Osteocyte (in vitro differentiated cells): ENCODE measurements around the gene CABLES2. TPM values are rescaled to one million over a fixed set of nuclear protein-coding genes. Genes with fewer than 3 reads are reported as not detected.

ENCODE experiments used
- DNase-seq: peaks from one replicate; pipeline ENCODE4 v3.0.0; 2021; ENCODE audit warnings: mixed read lengths; ENCODE audit not compliant: unreplicated experiment; ENCODE audit errors: extremely low spot score
- H3K27ac Mint-ChIP-seq: one replicate; pipeline ENCODE4 v1.8.0; 2021; ENCODE audit warnings: mild to moderate bottlenecking, mixed read lengths; ENCODE audit not compliant: unreplicated experiment
- H3K27me3 Mint-ChIP-seq: one replicate; pipeline ENCODE4 v1.8.0; 2021; ENCODE audit warnings: mixed read lengths; ENCODE audit not compliant: unreplicated experiment
- H3K36me3 Mint-ChIP-seq: one replicate; pipeline ENCODE4 v1.8.0; 2021; ENCODE audit warnings: mixed read lengths; ENCODE audit not compliant: unreplicated experiment
- H3K4me1 Mint-ChIP-seq: one replicate; pipeline ENCODE4 v1.8.0; 2021; ENCODE audit warnings: mixed read lengths; ENCODE audit not compliant: unreplicated experiment
- H3K4me3 Mint-ChIP-seq: one replicate; pipeline ENCODE4 v1.8.0; 2021; ENCODE audit warnings: mild to moderate bottlenecking, moderate library complexity, mixed read lengths; ENCODE audit not compliant: unreplicated experiment
- H3K9me3 Mint-ChIP-seq: one replicate; pipeline ENCODE4 v1.8.0; 2021; ENCODE audit warnings: mixed read lengths; ENCODE audit not compliant: unreplicated experiment
- CTCF ChIP-seq: fragments of 200-600 bp; sonication (generic); IDR thresholded peaks from 2 replicates; pipeline ENCODE4 v1.5.0; 2021; ENCODE audit warnings: antibody characterized with exemption, mild to moderate bottlenecking, moderate library complexity
- total RNA-seq: library from RNA; stranded (reverse); gene quantifications from 2 replicates; pipeline ENCODE4 v1.2.1, GENCODE V29; 2021

Gene CABLES2
- total RNA-seq, 1 donor from 2014 or later: 8.8 TPM

GRCh38 chr20:62420846-62421715, 14.0 kb upstream of the CABLES2 start:
- TF ChIP-seq CTCF: no peak
- Mint-ChIP-seq H3K9me3 (no peaks in the 10 kb centered on the region), H3K36me3 (no peaks in the 10 kb centered on the region), H3K4me3 (no peak overlapping the region), H3K27me3 (no peaks in the 10 kb centered on the region), H3K27ac (no peak overlapping the region), H3K4me1 (no peaks in the 10 kb centered on the region)
- no peak for DNase-seq

- no peak overlapping the region for H3K27ac Mint-ChIP-seq
- no peaks in the 10 kb centered on the region for H3K36me3 Mint-ChIP-seq
- H3K9me3 Mint-ChIP-seq: no peaks in the 10 kb centered on the region
- no peak overlapping the region for H3K4me3 Mint-ChIP-seq
- no peaks in the 10 kb centered on the region for H3K4me1 Mint-ChIP-seq
- TF ChIP-seq CTCF: no peak
- no peak for DNase-seq
- no peaks in the 10 kb centered on the region for H3K27me3 Mint-ChIP-seq
These were observed 12.7 kb upstream of the CABLES2 start for GRCh38 chr20:62419759-62420158.

GRCh38 chr20:62418709-62419487, 11.8 kb upstream of the CABLES2 start:
- no peak for TF ChIP-seq CTCF
- DNase-seq: no peak
- H3K27me3 Mint-ChIP-seq: no peaks in the 10 kb centered on the region
- no peak overlapping the region for H3K27ac Mint-ChIP-seq
- no peaks in the 10 kb centered on the region for H3K9me3 Mint-ChIP-seq
- H3K4me3 Mint-ChIP-seq: no peak overlapping the region
- no peaks in the 10 kb centered on the region for H3K36me3 Mint-ChIP-seq
- H3K4me1 Mint-ChIP-seq: no peaks in the 10 kb centered on the region

GRCh38 chr20:62417981-62418708, 11.1 kb upstream of the CABLES2 start:
- no peaks in the 10 kb centered on the region for H3K36me3 Mint-ChIP-seq
- no peak overlapping the region for H3K27ac Mint-ChIP-seq
- no peak for TF ChIP-seq CTCF
- H3K27me3 Mint-ChIP-seq: no peaks in the 10 kb centered on the region
- no peaks in the 10 kb centered on the region for H3K9me3 Mint-ChIP-seq
- H3K4me1 Mint-ChIP-seq: no peaks in the 10 kb centered on the region
- no peak overlapping the region for H3K4me3 Mint-ChIP-seq
- DNase-seq: no peak
